GM21576 (cell line): ENCODE data around the gene CT45A7.
"Not testable (repeated sequence)": the region's sequence is repeated elsewhere in the genome, so short reads cannot be mapped to it uniquely, and the experiment has no call there.

Experiments
- ATAC-seq: cut with Tn5 transposase; IDR thresholded peaks from one replicate; pipeline ENCODE4 v1.9.1; 2021; ENCODE audit warnings: mild to moderate bottlenecking, moderate library complexity; ENCODE audit not compliant: unreplicated experiment

The CT45A7 gene, protein sequence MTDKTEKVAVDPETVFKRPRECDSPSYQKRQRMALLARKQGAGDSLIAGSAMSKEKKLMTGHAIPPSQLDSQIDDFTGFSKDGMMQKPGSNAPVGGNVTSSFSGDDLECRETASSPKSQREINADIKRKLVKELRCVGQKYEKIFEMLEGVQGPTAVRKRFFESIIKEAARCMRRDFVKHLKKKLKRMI

DNA sequence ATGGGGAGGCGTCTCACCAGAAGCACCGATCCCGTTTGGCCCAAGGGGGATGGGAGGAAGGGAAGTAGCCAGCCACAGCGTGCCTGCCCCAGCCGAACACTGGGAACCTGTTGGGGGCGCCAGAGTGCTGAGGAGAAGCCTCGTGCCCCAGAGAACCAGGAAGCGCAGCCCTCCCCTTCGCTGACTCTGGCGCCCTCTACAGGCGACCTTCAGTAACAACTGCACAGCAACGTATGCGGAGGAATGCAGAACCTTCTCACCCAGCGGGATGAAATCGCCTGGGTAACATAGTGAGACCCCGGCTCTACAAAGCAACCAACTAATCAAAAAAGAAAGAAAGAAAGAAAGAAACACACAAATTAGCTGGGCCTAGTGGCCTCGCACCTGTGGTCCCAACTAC lies at the start of gene CT45A7:
TSS of gene CT45A7 (minus strand) at position 101 of the 400 bp plus-strand sequence. CDS start 3,747 bp downstream, outside the sequence.
- ATAC-seq = not testable (repeated sequence)

DNA sequence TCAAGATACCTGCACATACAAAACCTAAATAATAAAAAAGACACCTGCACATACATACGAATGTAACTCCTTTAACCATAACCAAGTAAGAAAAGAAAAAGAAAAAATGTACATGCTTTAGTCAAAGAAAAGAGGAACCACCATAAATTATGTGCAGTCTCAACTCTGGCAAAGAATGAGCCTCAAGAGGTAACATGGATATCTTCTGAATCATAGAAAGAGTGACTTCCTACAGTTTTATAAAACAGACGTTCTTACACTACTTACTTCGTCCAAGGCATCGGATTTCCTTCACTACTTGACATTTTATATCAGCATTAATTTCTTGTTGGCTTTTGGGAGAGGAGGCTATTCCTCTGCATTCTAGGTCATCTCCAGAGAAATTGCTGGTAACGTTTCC lies 45.7 kb upstream of the CT45A7 start:
- not testable (repeated sequence) for ATAC-seq

DNA sequence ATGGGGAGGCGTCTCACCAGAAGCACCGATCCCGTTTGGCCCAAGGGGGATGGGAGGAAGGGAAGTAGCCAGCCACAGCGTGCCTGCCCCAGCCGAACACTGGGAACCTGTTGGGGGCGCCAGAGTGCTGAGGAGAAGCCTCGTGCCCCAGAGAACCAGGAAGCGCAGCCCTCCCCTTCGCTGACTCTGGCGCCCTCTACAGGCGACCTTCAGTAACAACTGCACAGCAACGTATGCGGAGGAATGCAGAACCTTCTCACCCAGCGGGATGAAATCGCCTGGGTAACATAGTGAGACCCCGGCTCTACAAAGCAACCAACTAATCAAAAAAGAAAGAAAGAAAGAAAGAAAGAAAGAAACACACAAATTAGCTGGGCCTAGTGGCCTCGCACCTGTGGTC lies 34.6 kb upstream of the CT45A7 start, which contains the start of gene CT45A9:
TSS of gene CT45A9 (minus strand) at position 101 of the 400 bp plus-strand sequence. CDS start 3,751 bp downstream, outside the sequence.
- not testable (repeated sequence) for ATAC-seq

DNA sequence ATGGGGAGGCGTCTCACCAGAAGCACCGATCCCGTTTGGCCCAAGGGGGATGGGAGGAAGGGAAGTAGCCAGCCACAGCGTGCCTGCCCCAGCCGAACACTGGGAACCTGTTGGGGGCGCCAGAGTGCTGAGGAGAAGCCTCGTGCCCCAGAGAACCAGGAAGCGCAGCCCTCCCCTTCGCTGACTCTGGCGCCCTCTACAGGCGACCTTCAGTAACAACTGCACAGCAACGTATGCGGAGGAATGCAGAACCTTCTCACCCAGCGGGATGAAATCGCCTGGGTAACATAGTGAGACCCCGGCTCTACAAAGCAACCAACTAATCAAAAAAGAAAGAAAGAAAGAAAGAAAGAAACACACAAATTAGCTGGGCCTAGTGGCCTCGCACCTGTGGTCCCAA lies 17.4 kb upstream of the CT45A7 start, which contains the start of gene CT45A8:
TSS of gene CT45A8 (minus strand) at position 101 of the 400 bp plus-strand sequence. CDS start 3,755 bp downstream, outside the sequence.
- ATAC-seq = not testable (repeated sequence)

DNA sequence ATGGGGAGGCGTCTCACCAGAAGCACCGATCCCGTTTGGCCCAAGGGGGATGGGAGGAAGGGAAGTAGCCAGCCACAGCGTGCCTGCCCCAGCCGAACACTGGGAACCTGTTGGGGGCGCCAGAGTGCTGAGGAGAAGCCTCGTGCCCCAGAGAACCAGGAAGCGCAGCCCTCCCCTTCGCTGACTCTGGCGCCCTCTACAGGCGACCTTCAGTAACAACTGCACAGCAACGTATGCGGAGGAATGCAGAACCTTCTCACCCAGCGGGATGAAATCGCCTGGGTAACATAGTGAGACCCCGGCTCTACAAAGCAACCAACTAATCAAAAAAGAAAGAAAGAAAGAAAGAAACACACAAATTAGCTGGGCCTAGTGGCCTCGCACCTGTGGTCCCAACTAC lies 17.2 kb downstream of the CT45A7 start, which contains the start of gene CT45A2:
TSS of gene CT45A2 (minus strand) at position 101 of the 400 bp plus-strand sequence. CDS start 3,747 bp downstream, outside the sequence.
- ATAC-seq = not testable (repeated sequence)

DNA sequence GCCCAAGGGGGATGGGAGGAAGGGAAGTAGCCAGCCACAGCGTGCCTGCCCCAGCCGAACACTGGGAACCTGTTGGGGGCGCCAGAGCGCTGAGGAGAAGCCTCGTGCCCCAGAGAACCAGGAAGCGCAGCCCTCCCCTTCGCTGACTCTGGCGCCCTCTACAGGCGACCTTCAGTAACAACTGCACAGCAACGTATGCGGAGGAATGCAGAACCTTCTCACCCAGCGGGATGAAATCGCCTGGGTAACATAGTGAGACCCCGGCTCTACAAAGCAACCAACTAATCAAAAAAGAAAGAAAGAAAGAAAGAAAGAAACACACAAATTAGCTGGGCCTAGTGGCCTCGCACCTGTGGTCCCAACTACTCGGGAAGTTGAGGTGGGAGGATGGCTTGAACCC lies 34.4 kb downstream of the CT45A7 start, which contains the start of gene CT45A6:
TSS of gene CT45A6 (minus strand) at position 101 of the 400 bp plus-strand sequence. CDS start 3,794 bp downstream, outside the sequence.
- ATAC-seq = not testable (repeated sequence)

DNA sequence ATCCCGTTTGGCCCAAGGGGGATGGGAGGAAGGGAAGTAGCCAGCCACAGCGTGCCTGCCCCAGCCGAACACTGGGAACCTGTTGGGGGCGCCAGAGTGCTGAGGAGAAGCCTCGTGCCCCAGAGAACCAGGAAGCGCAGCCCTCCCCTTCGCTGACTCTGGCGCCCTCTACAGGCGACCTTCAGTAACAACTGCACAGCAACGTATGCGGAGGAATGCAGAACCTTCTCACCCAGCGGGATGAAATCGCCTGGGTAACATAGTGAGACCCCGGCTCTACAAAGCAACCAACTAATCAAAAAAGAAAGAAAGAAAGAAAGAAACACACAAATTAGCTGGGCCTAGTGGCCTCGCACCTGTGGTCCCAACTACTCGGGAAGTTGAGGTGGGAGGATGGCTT lies 51.7 kb downstream of the CT45A7 start, which contains the start of gene CT45A5:
TSS of gene CT45A5 (minus strand) at position 101 of the 400 bp plus-strand sequence. CDS start 3,774 bp downstream, outside the sequence.
- not testable (repeated sequence) for ATAC-seq
